HCEC 1CT (cell line): Measurements from ENCODE around the gene ACVR2A.

Experiments
- DNase-seq: peaks from one replicate; pipeline ENCODE4 v3.0.0-alpha.2; 2017

Gene ACVR2A

GRCh38 chr2:147844697-147845410 lies at the start of gene ACVR2A:
Gene ACVR2A, plus strand, starts transcription at chr2:147845029. Its CDS starts 124 bp downstream, at chr2:147845153.
- DNase-seq = peak; percentile 37

GRCh38 chr2:147800316-147800715 lies 44.5 kb upstream of the ACVR2A start:
- DNase-seq = no peak

- DNase-seq = peak; percentile 33
Measured at GRCh38 chr2:147806846-147807245, 38.0 kb upstream of the ACVR2A start.

GRCh38 chr2:147808520-147808919 lies 36.3 kb upstream of the ACVR2A start:
- DNase-seq = no peak

GRCh38 chr2:147810883-147811765 lies 33.7 kb upstream of the ACVR2A start:
- DNase-seq = no peak

- no peak for DNase-seq
Measured at GRCh38 chr2:147818741-147819140, 26.1 kb upstream of the ACVR2A start.

GRCh38 chr2:147824620-147825019 lies 20.2 kb upstream of the ACVR2A start:
- no peak for DNase-seq

- DNase-seq = no peak
Measured at GRCh38 chr2:147826278-147827087, 18.3 kb upstream of the ACVR2A start.

GRCh38 chr2:147827088-147827375 lies 17.8 kb upstream of the ACVR2A start:
- DNase-seq = no peak

- DNase-seq = peak; percentile 69
Measured at GRCh38 chr2:147829106-147829505, 15.7 kb upstream of the ACVR2A start.

GRCh38 chr2:147836099-147836498 lies 8.7 kb upstream of the ACVR2A start:
- DNase-seq = no peak

- no peak for DNase-seq
Measured at GRCh38 chr2:147843391-147843863, 1.4 kb upstream of the ACVR2A start.

- peak; percentile 91 for DNase-seq
Measured at GRCh38 chr2:147843864-147844696, 749 bp upstream of the ACVR2A start.

GRCh38 chr2:147845411-147845971 lies 662 bp downstream of the ACVR2A start:
- peak; percentile 29 for DNase-seq

GRCh38 chr2:147846412-147847081 lies 1.7 kb downstream of the ACVR2A start:
- DNase-seq = no peak

- no peak for DNase-seq
Measured at GRCh38 chr2:147847746-147848391, 3.0 kb downstream of the ACVR2A start.

- no peak for DNase-seq
Measured at GRCh38 chr2:147850838-147851237, 6.0 kb downstream of the ACVR2A start.

- DNase-seq = no peak
Measured at GRCh38 chr2:147851244-147851930, 6.6 kb downstream of the ACVR2A start.

GRCh38 chr2:147854557-147855134 lies 9.8 kb downstream of the ACVR2A start:
- DNase-seq = no peak

- DNase-seq = no peak
Measured at GRCh38 chr2:147855316-147855715, 10.5 kb downstream of the ACVR2A start.
